HG02571 (cell line): ENCODE measurements around the gene SLC40A1.

Experiments
- ATAC-seq: cut with Tn5 transposase; IDR thresholded peaks from one replicate; pipeline ENCODE4 v1.9.1; 2021; ENCODE audit warnings: mild to moderate bottlenecking, moderate library complexity; ENCODE audit not compliant: unreplicated experiment

SLC40A1 gene

GRCh38 chr2:189517847-189518535 lies 62.6 kb downstream of the SLC40A1 start:
- no peak for ATAC-seq

GRCh38 chr2:189516546-189516945 lies 64.0 kb downstream of the SLC40A1 start:
- ATAC-seq: no peak

GRCh38 chr2:189515264-189515663 lies 65.3 kb downstream of the SLC40A1 start:
- ATAC-seq: no peak

GRCh38 chr2:189514104-189514503 lies 66.5 kb downstream of the SLC40A1 start:
- ATAC-seq: no peak

GRCh38 chr2:189512879-189513278 lies 67.7 kb downstream of the SLC40A1 start:
- no peak for ATAC-seq

- no peak for ATAC-seq
Measured at GRCh38 chr2:189511960-189512319, 68.6 kb downstream of the SLC40A1 start.

GRCh38 chr2:189511210-189511959 lies 69.2 kb downstream of the SLC40A1 start:
- ATAC-seq: no peak
